Heart left ventricle (tissue), 16 donors: Measurements from ENCODE around the gene PRDX5. TPM values are rescaled to one million over a fixed set of nuclear protein-coding genes. Genes with fewer than 3 reads are reported as not detected.

Experiments used
- ATAC-seq, 4 donors: fragments of 200-7000 bp; cut with Tn5 transposase; one replicate each; pipeline ENCODE4 v1.9.1; 2020 to 2022; ENCODE audit warnings: moderate library complexity in 4 of 4, mild to moderate bottlenecking in 3 of 4, moderate number of reproducible peaks in 1 of 4
- DNase-seq, 5 donors: peaks; one replicate each; pipeline ENCODE4 v3.0.0-alpha.2; 2020
- H3K27ac ChIP-seq, 12 donors: fragments of 200-600 bp; sonication (generic) in 4 of 12; one replicate each; pipeline versions ENCODE4 v1.5.0 to v1.8.0; 2016 to 2022; ENCODE audit warnings: mild to moderate bottlenecking in 2 of 12
- H3K27me3 ChIP-seq, 9 donors: fragments of 200-600 bp; sonication (generic) in 2 of 9; one replicate each; pipeline versions ENCODE4 v1.5.1 to v1.8.0; 2016 to 2022; ENCODE audit warnings: mild to moderate bottlenecking in 3 of 9
- H3K36me3 ChIP-seq, 9 donors: fragments of 200-600 bp; sonication (generic) in 2 of 9; one replicate each; pipeline versions ENCODE4 v1.5.0 to v1.8.0; 2018 to 2022; ENCODE audit warnings: mild to moderate bottlenecking in 2 of 9
- H3K4me1 ChIP-seq, 12 donors: fragments of 200-600 bp; sonication (generic) in 4 of 12; one replicate each; pipeline versions ENCODE4 v1.5.0 to v1.8.0; 2016 to 2022; ENCODE audit warnings: mild to moderate bottlenecking in 3 of 12
- H3K4me3 ChIP-seq, 12 donors: fragments of 200-600 bp; sonication (generic) in 4 of 12; one replicate each; pipeline versions ENCODE4 v1.5.0 to v1.8.0; 2017 to 2022; ENCODE audit warnings: mild to moderate bottlenecking in 9 of 12, moderate library complexity in 4 of 12
- H3K9me3 ChIP-seq, 12 donors: fragments of 200-600 bp; sonication (generic) in 4 of 12; one replicate each; pipeline versions ENCODE4 v1.5.0 to v1.8.0; 2016 to 2022; ENCODE audit warnings: mild to moderate bottlenecking in 1 of 12
- CTCF ChIP-seq, 12 donors: fragments of 200-600 bp; sonication (generic) in 4 of 12; IDR thresholded peaks; one replicate each; pipeline versions ENCODE4 v1.5.0 to v1.8.0; 2018 to 2022; ENCODE audit warnings: antibody characterized with exemption in 12 of 12, mild to moderate bottlenecking in 5 of 12
- POLR2A ChIP-seq, 2 donors: fragments of 450-650 bp; IDR thresholded peaks; one replicate each; pipeline ENCODE4 v1.6.1; 2017; ENCODE audit warnings: antibody characterized with exemption in 2 of 2, mild to moderate bottlenecking in 2 of 2, moderate library complexity in 2 of 2
- WGBS, 4 donors: extraction: QIAGEN DNeasy Blood & Tissue Kit in 2 of 4; methylation state at CpG; one replicate each; pipeline versions ENCODE4 v1.1.5 to v1.1.7; 2013 to 2018; 5-methylcytosine and 5-hydroxymethylcytosine counted together
- intact Hi-C, 10 donors: fragments of 100-400 bp; cut with DNase I; formaldehyde crosslinking; loops; one replicate each; pipeline versions ENCODE4 v1.11.1 to v1.14.2; 2022
- polyA plus RNA-seq, 2 donors: library from polyadenylated mRNA; stranded (reverse); fragments of 200-250 nt; gene quantifications; one replicate each; pipeline ENCODE4 v1.2.3, GENCODE V29; 2013
- total RNA-seq, 9 donors: library from RNA; depleted of rRNA in 2 of 9; stranded (reverse); fragments of >200 nt in 2 of 9; fragmentation: NEBNext Ultra II Directional in 3 of 9; extraction: Animal tissue kit (Norgen Biotek cat#: 25700) in 3 of 9; gene quantifications; one replicate each; pipeline versions ENCODE4 v1.1.0 to v1.2.4, GENCODE V29; 2016 to 2023
- donor health status: ischemic (EF 13 %, LVEDD 7.1; RV severe dilation, severe dysfunction).
- donor health status: healthy with polysubstance abuse.
- donor health status: DM: no; HTN: yes; CAD: no.
- donor health status: DM: no; HTN: no; CAD: no.
- donor health status: ischemic (EF 25% LVEDD 6.9; RV normal size, moderate dysfunction).
- donor health status: ischemic (EF 25% LVEDD 5.7; RV mildly dilated, moderate dysfunction).
- donor health status: healthy.
- donor health status: DM: yes; HTN: yes; CAD: no.
- donor health status: ischemic (EF 35%, LVEDD 5.7; RV mildly dilated, moderate dysfunction).
- donor health status: nonischemic (EF 11% LVEDD 7.7; RV severe dilation, severe dysfunction).
- donor health status: DM: yes; HTN: yes; CAD: no.
- donor health status: PGD.
- donor health status: ischemic (EF 29% LVEDD 5.4; RV normal size, mild dysfunction).
- donor health status: nonischemic (EF 23%, LVEDD 6.1; RV moderate dilation, normal function).

Gene PRDX5
- total and polyA plus RNA-seq, 11 donors, result 220 to 882 (median 294) TPM

GRCh38 chr11:64296830-64297698, 20.9 kb upstream of the PRDX5 start:
- TF ChIP-seq POLR2A (IDR thresholded peaks at IDR 0.05) (no peak), CTCF (IDR thresholded peaks at IDR 0.05) (no peak)
- intact Hi-C loops, result loop anchor here in 2 of 10 donors (2.0 to 5.0 kb wide), 2 partner anchors 22 to 40 kb away; no protein-coding TSS in a partner anchor
- H3K27ac ChIP-seq, result no peak overlapping the region
- peaks cover 4 to 36% (median 27%) of the 10 kb centered on the region in 12 donors for H3K4me1 ChIP-seq
- WGBS, 4 donors, result 14 to 23% (median 16%) methylated on average over 14 to 34 of the region's 34 CpGs
- peaks cover 22 to 91% (median 60%) of the 10 kb centered on the region in 9 donors for H3K27me3 ChIP-seq
- no peaks in the 10 kb centered on the region for H3K9me3 ChIP-seq
- DNase-seq (no peak), ATAC-seq (no peak)
- H3K4me3 ChIP-seq, result no peak overlapping the region
- H3K36me3 ChIP-seq, result no peaks in the 10 kb centered on the region

GRCh38 chr11:64297699-64298358, 20.1 kb upstream of the PRDX5 start:
- intact Hi-C loops, result loop anchor here in 2 of 10 donors (2.0 to 5.0 kb wide), 2 partner anchors 23 to 41 kb away; no protein-coding TSS in a partner anchor
- TF ChIP-seq POLR2A (IDR thresholded peaks at IDR 0.05) (no peak), CTCF (IDR thresholded peaks at IDR 0.05) (no peak)
- Histone ChIP-seq H3K9me3 (no peaks in the 10 kb centered on the region), H3K36me3 (no peaks in the 10 kb centered on the region), H3K4me3 (no peak overlapping the region), H3K27me3 (peaks cover 14 to 84% (median 52%) of the 10 kb centered on the region in 9 donors), H3K27ac (no peak overlapping the region), H3K4me1 (peaks cover 4 to 29% (median 22%) of the 10 kb centered on the region in 12 donors)
- 47 to 67% (median 54%) methylated on average over 17 to 18 of the region's 18 CpGs for WGBS, 4 donors
- ATAC-seq, result no peak
- peak in 1 of 5 donors; percentile 19 for DNase-seq

- Histone ChIP-seq H3K27me3 (peaks cover 8 to 70% (median 48%) of the 10 kb centered on the region in 9 donors), H3K27ac (peak overlapping the region in 3 of 12 donors; percentile 39 to 63 (median 43)), H3K9me3 (no peaks in the 10 kb centered on the region), H3K36me3 (no peaks in the 10 kb centered on the region), H3K4me3 (peak overlapping the region; percentile 5 to 57 (median 44)), H3K4me1 (peaks cover 4 to 36% (median 26%) of the 10 kb centered on the region in 12 donors)
- TF ChIP-seq CTCF (IDR thresholded peaks at IDR 0.05), result no peak
- no peak for TF ChIP-seq POLR2A (IDR thresholded peaks at IDR 0.05)
- ATAC-seq (peak in 3 of 4 donors; percentile 52 to 60 (median 54)), DNase-seq (peak; percentile 53 to 83 (median 69))
- 4 to 14% (median 5%) methylated on average over 15 to 60 of the region's 60 CpGs for WGBS, 4 donors
- intact Hi-C loops, result loop anchor here in 2 of 10 donors (1.0 to 5.0 kb wide), 2 partner anchors 42 to 95 kb away; no protein-coding TSS in a partner anchor
Observed at GRCh38 chr11:64298966-64299846, 18.7 kb upstream of the PRDX5 start.
